ENCODE measurements around the gene PCSK6. TPM values are rescaled to one million over a fixed set of nuclear protein-coding genes. Genes with fewer than 3 reads are reported as not detected.
A peak's percentile ranks its signal among the peaks of the same experiment; 100 is the strongest.

The PCSK6 gene
- total RNA-seq (2014; rRNA removed; shearing (Covaris generic)) = not detected in 2 replicates
- 0.57 TPM in 1 of 2 replicates, not detected in the other for total RNA-seq (2022)
- Bru-seq, nascent RNA = percentile 9 among the genes with signal in this experiment
- percentile 5 among the genes with signal in this experiment for BruChase-seq, experiment 1, labeled RNA remaining after a 6-hour chase
- BruChase-seq, experiment 2, labeled RNA remaining after a 2-hour chase = percentile 6 among the genes with signal in this experiment
- long read RNA-seq = 0 reads

DNA sequence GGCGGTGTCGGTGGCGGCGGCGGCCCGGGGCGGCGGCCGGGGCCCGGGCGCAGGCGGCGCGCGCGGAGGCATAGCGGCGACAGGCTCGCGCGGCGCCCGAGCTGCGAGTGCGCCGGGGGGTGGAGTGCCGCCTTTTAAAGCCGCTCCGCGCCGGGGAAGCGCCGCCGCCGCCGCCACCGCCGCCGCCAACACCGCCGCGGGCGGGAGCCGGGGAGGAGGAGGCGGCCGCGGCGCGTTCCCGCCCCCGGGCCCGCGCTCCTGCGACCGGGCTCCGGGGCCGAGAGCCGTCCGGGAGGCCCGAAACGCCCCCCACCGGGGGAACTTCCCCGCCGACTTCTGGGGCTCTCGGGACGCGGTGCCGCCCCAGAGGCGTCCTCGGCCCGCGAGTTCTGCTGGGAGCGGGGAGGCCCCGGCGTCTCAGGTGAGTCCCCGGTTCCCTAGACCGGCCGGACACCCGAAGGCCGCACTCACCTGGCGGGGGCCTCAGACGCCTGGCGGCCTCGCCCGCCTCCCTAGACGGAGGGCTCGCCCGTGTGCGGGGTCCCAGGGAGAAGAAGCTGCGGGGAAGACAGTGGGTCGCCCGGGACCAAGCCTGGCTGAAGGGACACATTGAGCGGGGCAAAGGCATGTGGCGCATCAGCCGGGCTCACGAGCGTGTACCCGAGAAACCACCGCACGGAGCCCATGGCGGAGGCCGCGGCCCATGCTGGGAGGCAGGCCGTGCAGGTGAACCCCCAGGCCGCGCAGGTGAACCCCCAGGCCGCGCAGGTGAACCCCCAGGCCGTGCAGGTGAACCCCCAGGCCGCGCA, at the start of gene PCSK6:
Gene PCSK6 (minus strand): TSS at position 109 of the 809 bp plus-strand sequence. CDS start 37 bp downstream, at position 72.
- no peak within 1 kb of the TSS for H3K4me2 ChIP-seq (ENCODE audit: low read length)
- H3K4me3 ChIP-seq (ENCODE audit: low read depth, low read length, poor library complexity, severe bottlenecking) = no peak within 1 kb of the TSS
- ChIA-PET CTCF (ENCODE audit: unreplicated experiment) (interaction anchor here (0.6 kb wide), 1 partner anchor 11 kb away, joined by 4 read pairs; no protein-coding TSS in a partner anchor), POLR2A (no interaction called here)
- BruUV-seq (replicated peaks) = no TSS peak
- intact Hi-C loops (cut with micrococcal nuclease; ENCODE audit: unreplicated experiment) = no loop called here
- no peaks in the 10 kb centered on the region for H3K4me1 ChIP-seq (ENCODE audit: insufficient read depth, low read length, poor library complexity, severe bottlenecking)
- H3K27ac ChIP-seq (ENCODE audit: low read depth, low read length, poor library complexity, severe bottlenecking) = no peak within 1 kb of the TSS
- no peaks in the 10 kb centered on the region for H3K9me2 ChIP-seq (ENCODE audit: insufficient read depth, low read length)
- no peaks in the 10 kb centered on the region for H3K36me3 ChIP-seq (ENCODE audit: insufficient read depth, low read length)
- no peak for DNase-seq (ENCODE audit: low spot score)
- no peak within 1 kb of the TSS for H2AFZ ChIP-seq (ENCODE audit: low read length)
- no peak for TF ChIP-seq EZH2phosphoT487 (IDR thresholded peaks at IDR 0.05; ENCODE audit: borderline replicate concordance, low read depth, low read length)
- TF ChIP-seq, protein P1, sequence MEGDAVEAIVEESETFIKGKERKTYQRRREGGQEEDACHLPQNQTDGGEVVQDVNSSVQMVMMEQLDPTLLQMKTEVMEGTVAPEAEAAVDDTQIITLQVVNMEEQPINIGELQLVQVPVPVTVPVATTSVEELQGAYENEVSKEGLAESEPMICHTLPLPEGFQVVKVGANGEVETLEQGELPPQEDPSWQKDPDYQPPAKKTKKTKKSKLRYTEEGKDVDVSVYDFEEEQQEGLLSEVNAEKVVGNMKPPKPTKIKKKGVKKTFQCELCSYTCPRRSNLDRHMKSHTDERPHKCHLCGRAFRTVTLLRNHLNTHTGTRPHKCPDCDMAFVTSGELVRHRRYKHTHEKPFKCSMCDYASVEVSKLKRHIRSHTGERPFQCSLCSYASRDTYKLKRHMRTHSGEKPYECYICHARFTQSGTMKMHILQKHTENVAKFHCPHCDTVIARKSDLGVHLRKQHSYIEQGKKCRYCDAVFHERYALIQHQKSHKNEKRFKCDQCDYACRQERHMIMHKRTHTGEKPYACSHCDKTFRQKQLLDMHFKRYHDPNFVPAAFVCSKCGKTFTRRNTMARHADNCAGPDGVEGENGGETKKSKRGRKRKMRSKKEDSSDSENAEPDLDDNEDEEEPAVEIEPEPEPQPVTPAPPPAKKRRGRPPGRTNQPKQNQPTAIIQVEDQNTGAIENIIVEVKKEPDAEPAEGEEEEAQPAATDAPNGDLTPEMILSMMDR (conservative IDR thresholded peaks at IDR 0.05; ENCODE audit: low read length) = no peak
- H3K79me2 ChIP-seq (ENCODE audit: insufficient read depth, low read depth, low read length) = no peaks in the 10 kb centered on the region
- H4K20me1 ChIP-seq (ENCODE audit: insufficient read depth, low read length) = no peaks in the 10 kb centered on the region
- H3K9me3 ChIP-seq (ENCODE audit: low read length) = no peaks in the 10 kb centered on the region

DNA sequence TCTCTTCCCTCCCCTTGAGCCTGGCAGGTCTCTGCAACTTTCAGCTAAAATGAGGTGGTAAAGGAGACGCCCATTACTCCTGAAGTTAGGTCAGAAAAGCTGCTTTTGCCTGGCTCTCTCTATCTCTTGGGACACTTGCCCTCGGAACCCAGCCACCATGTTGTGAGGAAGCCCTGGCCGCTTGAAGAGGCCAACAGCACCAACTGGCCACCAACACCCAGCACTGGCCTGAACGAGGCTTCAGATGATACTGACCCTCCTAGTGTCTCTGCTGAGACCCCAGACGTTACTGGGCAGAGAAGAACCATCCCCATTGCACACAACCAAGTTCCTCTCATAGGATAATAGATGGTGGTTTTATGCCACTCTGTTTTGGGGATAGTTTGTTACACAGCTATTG, 49.5 kb upstream of the PCSK6 start:
- H3K9me3 ChIP-seq (ENCODE audit: low read length) = no peaks in the 10 kb centered on the region
- no TSS peak for BruUV-seq (replicated peaks)
- ChIA-PET POLR2A (interaction anchor here (0.8 kb wide), 1 partner anchor 25 kb away, joined by 3 read pairs; no protein-coding TSS in a partner anchor), CTCF (ENCODE audit: unreplicated experiment) (no interaction called here)
- H3K79me2 ChIP-seq (ENCODE audit: insufficient read depth, low read depth, low read length) = no peaks in the 10 kb centered on the region
- H2AFZ ChIP-seq (ENCODE audit: low read length) = no peak overlapping the region
- TF ChIP-seq EZH2phosphoT487 (IDR thresholded peaks at IDR 0.05; ENCODE audit: borderline replicate concordance, low read depth, low read length) = no peak
- TF ChIP-seq, protein P1 (conservative IDR thresholded peaks at IDR 0.05; ENCODE audit: low read length) = no peak
- no peak overlapping the region for H3K27ac ChIP-seq (ENCODE audit: low read depth, low read length, poor library complexity, severe bottlenecking)
- no peaks in the 10 kb centered on the region for H4K20me1 ChIP-seq (ENCODE audit: insufficient read depth, low read length)
- H3K9me2 ChIP-seq (ENCODE audit: insufficient read depth, low read length) = no peaks in the 10 kb centered on the region
- intact Hi-C loops (cut with micrococcal nuclease; ENCODE audit: unreplicated experiment) = no loop called here
- H3K36me3 ChIP-seq (ENCODE audit: insufficient read depth, low read length) = no peaks in the 10 kb centered on the region
- H3K4me3 ChIP-seq (ENCODE audit: low read depth, low read length, poor library complexity, severe bottlenecking) = no peak overlapping the region
- no peak overlapping the region for H3K4me2 ChIP-seq (ENCODE audit: low read length)
- H3K4me1 ChIP-seq (ENCODE audit: insufficient read depth, low read length, poor library complexity, severe bottlenecking) = no peaks in the 10 kb centered on the region
- DNase-seq (ENCODE audit: low spot score) = no peak
